ENCODE measurements around the gene SPACA7. TPM values are rescaled to one million over a fixed set of nuclear protein-coding genes. Genes with fewer than 3 reads are reported as not detected.

Gene SPACA7
- total RNA-seq, 1 donor from 2014 or later: not detected

GRCh38 chr13:112454648-112455334, 78.6 kb downstream of the SPACA7 start:
- H3K27me3 Mint-ChIP-seq (ENCODE audit: low read depth): peaks cover 8% of the 10 kb centered on the region
- no peak for TF ChIP-seq CTCF (IDR thresholded peaks at IDR 0.05; ENCODE audit: unreplicated experiment)
- no peaks in the 10 kb centered on the region for H3K36me3 Mint-ChIP-seq
- no peak for DNase-seq (ENCODE audit: low spot score in 2 of 2, unreplicated experiment in 2 of 2)
- H3K27ac Mint-ChIP-seq: no peak overlapping the region
- H3K9me3 Mint-ChIP-seq: peaks cover 18% of the 10 kb centered on the region
- H3K4me3 Mint-ChIP-seq: no peak overlapping the region
- H3K4me1 Mint-ChIP-seq: no peaks in the 10 kb centered on the region

- H3K4me3 Mint-ChIP-seq: no peak overlapping the region
- no peak for DNase-seq (ENCODE audit: low spot score in 2 of 2, unreplicated experiment in 2 of 2)
- no peak overlapping the region for H3K27ac Mint-ChIP-seq
- H3K9me3 Mint-ChIP-seq: peaks cover 24% of the 10 kb centered on the region
- no peak for TF ChIP-seq CTCF (IDR thresholded peaks at IDR 0.05; ENCODE audit: unreplicated experiment)
- H3K36me3 Mint-ChIP-seq: no peaks in the 10 kb centered on the region
- peaks cover 6% of the 10 kb centered on the region for H3K27me3 Mint-ChIP-seq (ENCODE audit: low read depth)
- H3K4me1 Mint-ChIP-seq: no peaks in the 10 kb centered on the region
Measured at GRCh38 chr13:112455476-112456059, 79.4 kb downstream of the SPACA7 start.

GRCh38 chr13:112456138-112457056, 80.2 kb downstream of the SPACA7 start:
- H3K9me3 Mint-ChIP-seq: peaks cover 24% of the 10 kb centered on the region
- H3K4me3 Mint-ChIP-seq: no peak overlapping the region
- DNase-seq (ENCODE audit: low spot score in 2 of 2, unreplicated experiment in 2 of 2): no peak
- no peak for TF ChIP-seq CTCF (IDR thresholded peaks at IDR 0.05; ENCODE audit: unreplicated experiment)
- H3K27me3 Mint-ChIP-seq (ENCODE audit: low read depth): peaks cover 6% of the 10 kb centered on the region
- no peaks in the 10 kb centered on the region for H3K4me1 Mint-ChIP-seq
- no peaks in the 10 kb centered on the region for H3K36me3 Mint-ChIP-seq
- H3K27ac Mint-ChIP-seq: no peak overlapping the region

GRCh38 chr13:112457081-112457480, 80.9 kb downstream of the SPACA7 start:
- Mint-ChIP-seq H3K27me3 (ENCODE audit: low read depth) (peaks cover 6% of the 10 kb centered on the region), H3K27ac (no peak overlapping the region)

GRCh38 chr13:112457485-112457884, 81.3 kb downstream of the SPACA7 start:
- no peak for DNase-seq (ENCODE audit: low spot score in 2 of 2, unreplicated experiment in 2 of 2)
- peaks cover 6% of the 10 kb centered on the region for H3K27me3 Mint-ChIP-seq (ENCODE audit: low read depth)
- H3K4me1 Mint-ChIP-seq: no peaks in the 10 kb centered on the region
- no peak overlapping the region for H3K27ac Mint-ChIP-seq
- no peaks in the 10 kb centered on the region for H3K36me3 Mint-ChIP-seq
- H3K9me3 Mint-ChIP-seq: peaks cover 30% of the 10 kb centered on the region
- no peak for TF ChIP-seq CTCF (IDR thresholded peaks at IDR 0.05; ENCODE audit: unreplicated experiment)
- H3K4me3 Mint-ChIP-seq: no peak overlapping the region

More at GRCh38 chr13:112457081-112457480, 80.9 kb downstream of the SPACA7 start:
- Mint-ChIP-seq H3K36me3 (no peaks in the 10 kb centered on the region), H3K9me3 (peaks cover 26% of the 10 kb centered on the region), H3K4me3 (no peak overlapping the region), H3K4me1 (no peaks in the 10 kb centered on the region)
- no peak for DNase-seq (ENCODE audit: low spot score in 2 of 2, unreplicated experiment in 2 of 2)
- no peak for TF ChIP-seq CTCF (IDR thresholded peaks at IDR 0.05; ENCODE audit: unreplicated experiment)
